Peyer's patch (tissue), 4 donors: ENCODE data around the gene ICA1. TPM values are rescaled to one million over a fixed set of nuclear protein-coding genes. Genes with fewer than 3 reads are reported as not detected.

Source experiments
- DNase-seq, 3 donors: peaks; one replicate each; pipeline ENCODE4 v3.0.0-alpha.2; 2017 to 2019
- H3K27ac ChIP-seq, 4 donors: fragments of 200-600 bp; sonication (generic); one replicate each; pipeline ENCODE4 v1.5.1; 2016 to 2019
- H3K27me3 ChIP-seq, 2 donors: fragments of 200-600 bp; sonication (generic); one replicate each; pipeline ENCODE4 v1.5.1; 2019
- H3K36me3 ChIP-seq, 3 donors: fragments of 200-600 bp; sonication (generic); one replicate each; pipeline ENCODE4 v1.5.1; 2016 to 2019
- H3K4me1 ChIP-seq, 4 donors: fragments of 200-600 bp; sonication (generic); one replicate each; pipeline ENCODE4 v1.5.1; 2016 to 2019
- H3K4me3 ChIP-seq, 4 donors: fragments of 200-600 bp; sonication (generic); 1 replicate in 3 of 4; 2 replicates in 1 of 4; pipeline ENCODE4 v1.5.1; 2016 to 2019; ENCODE audit warnings: mild to moderate bottlenecking in 1 of 4
- H3K9me3 ChIP-seq, 4 donors: fragments of 200-600 bp; sonication (generic); one replicate each; pipeline ENCODE4 v1.5.1; 2016 to 2019; ENCODE audit warnings: mild to moderate bottlenecking in 1 of 4
- CTCF ChIP-seq, 6 experiments: fragments of 450-650 bp in 4 of 6; fragments of 200-600 bp in 2 of 6; sonication (generic) in 1 of 6; IDR thresholded peaks; one replicate each; pipeline ENCODE4 v1.5.1; 2017 to 2019; ENCODE audit warnings: antibody characterized with exemption in 6 of 6, mild to moderate bottlenecking in 3 of 6, moderate library complexity in 1 of 6
- POLR2A ChIP-seq, 2 donors: fragments of 450-650 bp; IDR thresholded peaks; one replicate each; pipeline ENCODE4 v1.5.1; 2017; ENCODE audit warnings: antibody characterized with exemption in 2 of 2, mild to moderate bottlenecking in 2 of 2, moderate library complexity in 2 of 2
- total RNA-seq, 4 donors: library from RNA; depleted of rRNA; stranded (reverse); fragments of >200 nt; gene quantifications; one replicate each; pipeline ENCODE4 v1.1.0, GENCODE V29; 2016

The ICA1 gene
- total RNA-seq, 4 donors from 2014 or later = 37.0 to 79.9 (median 52.4) TPM

GRCh38 chr7:8146106-8146787, 115.7 kb downstream of the ICA1 start:
- Histone ChIP-seq H3K36me3 (peaks cover 0 to 5% (median 0%) of the 10 kb centered on the region in 3 donors), H3K27ac (no peak overlapping the region), H3K4me1 (peaks cover 0 to 3% (median 0%) of the 10 kb centered on the region in 4 donors), H3K4me3 (no peak overlapping the region), H3K27me3 (no peaks in the 10 kb centered on the region), H3K9me3 (no peaks in the 10 kb centered on the region)
- no peak for TF ChIP-seq CTCF (IDR thresholded peaks at IDR 0.05)
- TF ChIP-seq POLR2A (IDR thresholded peaks at IDR 0.05) = no peak
- no peak for DNase-seq

- no peaks in the 10 kb centered on the region for H3K9me3 ChIP-seq
- H3K36me3 ChIP-seq = peaks cover 0 to 5% (median 0%) of the 10 kb centered on the region in 3 donors
- no peak for TF ChIP-seq CTCF (IDR thresholded peaks at IDR 0.05)
- H3K27ac ChIP-seq = no peak overlapping the region
- peaks cover 0 to 1% (median 0%) of the 10 kb centered on the region in 4 donors for H3K4me1 ChIP-seq
- no peak for DNase-seq
- H3K27me3 ChIP-seq = no peaks in the 10 kb centered on the region
- no peak overlapping the region for H3K4me3 ChIP-seq
Observed at GRCh38 chr7:8144856-8145255, 117.1 kb downstream of the ICA1 start.

- peaks cover 0 to 5% (median 0%) of the 10 kb centered on the region in 3 donors for H3K36me3 ChIP-seq
- no peak for TF ChIP-seq POLR2A (IDR thresholded peaks at IDR 0.05)
- no peak for TF ChIP-seq CTCF (IDR thresholded peaks at IDR 0.05)
- H3K27ac ChIP-seq = peak overlapping the region in 2 of 4 donors; percentile 29 to 43
- no peaks in the 10 kb centered on the region for H3K4me1 ChIP-seq
- H3K4me3 ChIP-seq = no peak overlapping the region
- DNase-seq = no peak
- H3K27me3 ChIP-seq = no peaks in the 10 kb centered on the region
- no peaks in the 10 kb centered on the region for H3K9me3 ChIP-seq
Observed at GRCh38 chr7:8143151-8143874, 118.7 kb downstream of the ICA1 start.

- Histone ChIP-seq H3K36me3 (peaks cover 0 to 5% (median 0%) of the 10 kb centered on the region in 3 donors), H3K4me1 (no peaks in the 10 kb centered on the region), H3K4me3 (no peak overlapping the region), H3K9me3 (no peaks in the 10 kb centered on the region), H3K27ac (peak overlapping the region in 1 of 4 donors; percentile 6), H3K27me3 (no peaks in the 10 kb centered on the region)
- DNase-seq = no peak
- TF ChIP-seq CTCF (IDR thresholded peaks at IDR 0.05) (no peak), POLR2A (IDR thresholded peaks at IDR 0.05) (no peak)
Observed at GRCh38 chr7:8142477-8142876, 119.5 kb downstream of the ICA1 start.

GRCh38 chr7:8141070-8141469, 120.9 kb downstream of the ICA1 start:
- peaks cover 0 to 5% (median 0%) of the 10 kb centered on the region in 3 donors for H3K36me3 ChIP-seq
- H3K4me1 ChIP-seq = no peaks in the 10 kb centered on the region
- DNase-seq = no peak
- H3K9me3 ChIP-seq = no peaks in the 10 kb centered on the region
- TF ChIP-seq POLR2A (IDR thresholded peaks at IDR 0.05) (no peak), CTCF (IDR thresholded peaks at IDR 0.05) (no peak)
- H3K27ac ChIP-seq = peak overlapping the region in 1 of 4 donors; percentile 34
- H3K4me3 ChIP-seq = no peak overlapping the region
- H3K27me3 ChIP-seq = no peaks in the 10 kb centered on the region
